Ascending aorta (tissue), 2 donors: ENCODE data around the gene RTN3. TPM values are rescaled to one million over a fixed set of nuclear protein-coding genes. Genes with fewer than 3 reads are reported as not detected.

ENCODE experiments used
- DNase-seq, 2 donors: peaks; one replicate each; pipeline ENCODE4 v3.0.0-alpha.2; 2019; ENCODE audit warnings: low spot score in 2 of 2
- H3K27ac ChIP-seq, 2 donors: fragments of 200-600 bp; sonication (generic); one replicate each; pipeline ENCODE4 v1.5.1; 2016 to 2017; ENCODE audit warnings: mild to moderate bottlenecking in 1 of 2
- H3K27me3 ChIP-seq: fragments of 200-600 bp; sonication (generic); one replicate; pipeline ENCODE4 v1.5.1; 2017
- H3K36me3 ChIP-seq, 2 donors: fragments of 200-600 bp; sonication (generic); one replicate each; pipeline ENCODE4 v1.5.1; 2016
- H3K4me1 ChIP-seq, 2 donors: fragments of 200-600 bp; sonication (generic); one replicate each; pipeline ENCODE4 v1.5.1; 2016 to 2017; ENCODE audit warnings: mild to moderate bottlenecking in 1 of 2
- H3K4me3 ChIP-seq, 2 donors: fragments of 200-600 bp; sonication (generic); one replicate each; pipeline ENCODE4 v1.5.1; 2016 to 2017; ENCODE audit warnings: mild to moderate bottlenecking in 1 of 2
- H3K9me3 ChIP-seq, 2 donors: fragments of 200-600 bp; sonication (generic); one replicate each; pipeline ENCODE4 v1.5.1; 2016
- intact Hi-C: fragments of 100-400 bp; cut with DNase I; formaldehyde crosslinking; loops from one replicate; pipeline ENCODE4 v1.15.1; 2023
- total RNA-seq: library from RNA; depleted of rRNA; stranded (reverse); fragments of >200 nt; gene quantifications from one replicate; pipeline ENCODE4 v1.1.0, GENCODE V29; 2016
- TF ChIP-seq, protein P1 (sequence below), 3 experiments: fragments of 200-600 bp in 2 of 3; fragments of 450-650 bp in 1 of 3; sonication (generic) in 2 of 3; IDR thresholded peaks; one replicate each; pipeline ENCODE4 v1.5.1; 2016 to 2019; ENCODE audit warnings: antibody characterized with exemption in 3 of 3, mild to moderate bottlenecking in 1 of 3, moderate library complexity in 1 of 3

Gene RTN3
- total RNA-seq, 1 donor from 2014 or later: 49.5 TPM

DNA sequence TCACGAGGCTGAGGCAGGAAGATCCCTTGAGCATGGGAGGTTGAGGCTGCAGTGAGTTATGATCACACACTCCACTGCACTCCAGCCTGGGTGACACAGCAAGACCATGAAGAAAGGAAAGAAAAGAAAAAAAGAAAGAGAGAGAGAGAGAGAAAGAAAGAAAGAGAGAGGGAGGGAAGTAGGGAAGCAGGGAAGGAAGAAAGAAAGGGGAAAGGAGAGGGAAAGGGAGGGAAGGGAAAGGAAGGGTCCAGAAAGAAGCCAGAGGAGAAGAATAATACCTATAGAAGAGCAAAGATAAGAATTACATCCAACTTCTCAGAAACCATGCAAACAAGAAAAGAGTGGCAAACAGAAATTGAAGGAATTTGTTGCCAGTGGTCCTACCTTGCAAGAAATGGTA lies 104.5 kb downstream of the RTN3 start:
- DNase-seq: no peak
- Histone ChIP-seq H3K4me1 (no peaks in the 10 kb centered on the region), H3K4me3 (no peak overlapping the region), H3K36me3 (no peaks in the 10 kb centered on the region), H3K9me3 (no peaks in the 10 kb centered on the region), H3K27me3 (no peaks in the 10 kb centered on the region), H3K27ac (no peak overlapping the region)
- TF ChIP-seq, protein P1, sequence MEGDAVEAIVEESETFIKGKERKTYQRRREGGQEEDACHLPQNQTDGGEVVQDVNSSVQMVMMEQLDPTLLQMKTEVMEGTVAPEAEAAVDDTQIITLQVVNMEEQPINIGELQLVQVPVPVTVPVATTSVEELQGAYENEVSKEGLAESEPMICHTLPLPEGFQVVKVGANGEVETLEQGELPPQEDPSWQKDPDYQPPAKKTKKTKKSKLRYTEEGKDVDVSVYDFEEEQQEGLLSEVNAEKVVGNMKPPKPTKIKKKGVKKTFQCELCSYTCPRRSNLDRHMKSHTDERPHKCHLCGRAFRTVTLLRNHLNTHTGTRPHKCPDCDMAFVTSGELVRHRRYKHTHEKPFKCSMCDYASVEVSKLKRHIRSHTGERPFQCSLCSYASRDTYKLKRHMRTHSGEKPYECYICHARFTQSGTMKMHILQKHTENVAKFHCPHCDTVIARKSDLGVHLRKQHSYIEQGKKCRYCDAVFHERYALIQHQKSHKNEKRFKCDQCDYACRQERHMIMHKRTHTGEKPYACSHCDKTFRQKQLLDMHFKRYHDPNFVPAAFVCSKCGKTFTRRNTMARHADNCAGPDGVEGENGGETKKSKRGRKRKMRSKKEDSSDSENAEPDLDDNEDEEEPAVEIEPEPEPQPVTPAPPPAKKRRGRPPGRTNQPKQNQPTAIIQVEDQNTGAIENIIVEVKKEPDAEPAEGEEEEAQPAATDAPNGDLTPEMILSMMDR (IDR thresholded peaks at IDR 0.05): no peak
- intact Hi-C loops: no loop called here

DNA sequence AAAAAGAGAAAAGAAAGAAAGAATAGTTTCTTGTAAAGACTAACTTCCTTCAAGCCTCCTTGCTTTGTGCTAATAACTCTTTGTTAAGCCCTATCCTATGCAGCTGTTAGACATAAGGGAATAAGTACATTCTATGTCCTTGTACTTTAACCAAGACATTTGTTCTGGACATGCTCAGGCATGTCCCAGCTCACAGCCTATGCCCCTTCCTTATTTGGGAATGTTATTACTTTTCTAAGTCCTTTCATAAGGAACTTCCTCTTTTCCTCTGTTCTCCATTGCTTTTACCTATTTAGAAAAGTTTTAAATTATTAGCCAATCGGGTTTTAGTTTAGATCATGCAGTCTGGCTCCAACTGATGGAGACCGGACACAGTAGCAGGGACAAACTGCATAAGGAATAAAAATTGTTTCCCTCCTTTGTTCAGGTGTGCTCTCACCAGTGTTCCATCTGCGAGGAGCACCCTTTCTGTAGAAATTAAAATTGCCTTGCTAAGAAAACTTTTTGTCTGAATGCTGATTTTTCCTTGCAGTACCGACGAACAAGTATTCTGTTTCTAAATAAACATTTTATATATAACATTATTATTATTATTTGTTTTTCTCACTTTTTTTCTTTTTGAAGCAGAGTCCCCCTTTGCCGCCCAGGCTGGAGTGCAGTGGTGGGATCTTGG lies 110.3 kb downstream of the RTN3 start:
- Histone ChIP-seq H3K4me1 (no peaks in the 10 kb centered on the region), H3K27me3 (no peaks in the 10 kb centered on the region), H3K4me3 (no peak overlapping the region), H3K27ac (no peak overlapping the region), H3K36me3 (no peaks in the 10 kb centered on the region), H3K9me3 (peaks cover 14 to 15% of the 10 kb centered on the region in 2 donors)
- DNase-seq: no peak
- TF ChIP-seq, protein P1 (IDR thresholded peaks at IDR 0.05): no peak
- intact Hi-C loops: no loop called here

- TF ChIP-seq, protein P1 (IDR thresholded peaks at IDR 0.05): no peak
- Histone ChIP-seq H3K36me3 (no peaks in the 10 kb centered on the region), H3K9me3 (peaks cover 14 to 15% of the 10 kb centered on the region in 2 donors), H3K4me3 (no peak overlapping the region), H3K4me1 (no peaks in the 10 kb centered on the region), H3K27ac (no peak overlapping the region), H3K27me3 (no peaks in the 10 kb centered on the region)
- intact Hi-C loops: no loop called here
- DNase-seq: no peak
Measured at GRCh38 chr11:63793161-63793560, 111.9 kb downstream of the RTN3 start.

DNA sequence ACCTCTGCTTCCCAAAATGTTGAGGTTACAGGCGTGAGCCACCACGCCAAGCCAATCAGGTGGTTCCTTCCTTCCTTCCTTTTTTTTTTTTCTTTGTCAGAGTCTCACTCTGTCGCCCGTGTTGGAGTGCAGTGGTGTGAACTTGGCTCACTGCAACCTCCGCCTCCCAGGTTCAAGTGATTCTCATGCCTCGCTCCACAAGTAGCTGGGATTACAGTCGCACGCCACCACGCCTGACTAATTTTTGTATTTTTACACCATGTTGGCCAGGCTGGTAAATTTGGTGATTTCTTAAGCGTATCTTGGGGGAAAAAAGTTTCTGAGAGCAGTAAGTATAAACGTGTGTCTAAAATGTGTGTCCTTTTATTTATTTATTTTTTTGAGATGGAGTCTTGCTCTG lies 113.8 kb downstream of the RTN3 start:
- DNase-seq: no peak
- H3K4me3 ChIP-seq: no peak overlapping the region
- H3K36me3 ChIP-seq: no peaks in the 10 kb centered on the region
- intact Hi-C loops: no loop called here
- H3K27ac ChIP-seq: no peak overlapping the region
- H3K27me3 ChIP-seq: no peaks in the 10 kb centered on the region
- TF ChIP-seq, protein P1 (IDR thresholded peaks at IDR 0.05): no peak
- H3K4me1 ChIP-seq: no peaks in the 10 kb centered on the region
- peaks cover 14 to 15% of the 10 kb centered on the region in 2 donors for H3K9me3 ChIP-seq

DNA sequence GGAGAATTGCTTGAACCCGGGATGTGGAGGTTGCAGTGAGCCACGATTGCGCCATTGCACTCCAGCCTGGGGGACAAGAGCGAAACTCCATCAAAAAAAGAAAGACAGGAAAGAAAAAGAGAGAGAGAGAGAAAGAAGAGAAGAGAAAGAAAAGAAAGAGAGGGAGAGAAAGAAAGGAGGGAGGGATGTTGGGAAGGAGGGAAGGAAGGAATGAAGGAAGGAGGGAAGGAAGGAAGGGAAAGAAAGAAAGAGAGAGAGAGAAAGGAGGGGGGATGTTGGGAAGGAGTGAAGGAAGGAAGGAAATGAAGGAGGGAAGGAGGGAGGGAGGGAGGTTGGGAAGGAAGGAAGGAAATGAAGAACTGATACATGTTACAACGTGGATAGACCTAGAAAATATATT lies 119.6 kb downstream of the RTN3 start:
- TF ChIP-seq, protein P1 (IDR thresholded peaks at IDR 0.05): no peak
- Histone ChIP-seq H3K4me3 (no peak overlapping the region), H3K4me1 (no peaks in the 10 kb centered on the region), H3K27ac (no peak overlapping the region), H3K27me3 (no peaks in the 10 kb centered on the region), H3K9me3 (no peaks in the 10 kb centered on the region), H3K36me3 (no peaks in the 10 kb centered on the region)
- intact Hi-C loops: no loop called here
- no peak for DNase-seq
